HG03045 (cell line): ENCODE results near the gene OBSCN.

Experiments used
- ATAC-seq: cut with Tn5 transposase; IDR thresholded peaks from one replicate; pipeline ENCODE4 v1.9.1; 2021; ENCODE audit warnings: mild to moderate bottlenecking, moderate library complexity; ENCODE audit not compliant: unreplicated experiment

OBSCN gene, protein sequence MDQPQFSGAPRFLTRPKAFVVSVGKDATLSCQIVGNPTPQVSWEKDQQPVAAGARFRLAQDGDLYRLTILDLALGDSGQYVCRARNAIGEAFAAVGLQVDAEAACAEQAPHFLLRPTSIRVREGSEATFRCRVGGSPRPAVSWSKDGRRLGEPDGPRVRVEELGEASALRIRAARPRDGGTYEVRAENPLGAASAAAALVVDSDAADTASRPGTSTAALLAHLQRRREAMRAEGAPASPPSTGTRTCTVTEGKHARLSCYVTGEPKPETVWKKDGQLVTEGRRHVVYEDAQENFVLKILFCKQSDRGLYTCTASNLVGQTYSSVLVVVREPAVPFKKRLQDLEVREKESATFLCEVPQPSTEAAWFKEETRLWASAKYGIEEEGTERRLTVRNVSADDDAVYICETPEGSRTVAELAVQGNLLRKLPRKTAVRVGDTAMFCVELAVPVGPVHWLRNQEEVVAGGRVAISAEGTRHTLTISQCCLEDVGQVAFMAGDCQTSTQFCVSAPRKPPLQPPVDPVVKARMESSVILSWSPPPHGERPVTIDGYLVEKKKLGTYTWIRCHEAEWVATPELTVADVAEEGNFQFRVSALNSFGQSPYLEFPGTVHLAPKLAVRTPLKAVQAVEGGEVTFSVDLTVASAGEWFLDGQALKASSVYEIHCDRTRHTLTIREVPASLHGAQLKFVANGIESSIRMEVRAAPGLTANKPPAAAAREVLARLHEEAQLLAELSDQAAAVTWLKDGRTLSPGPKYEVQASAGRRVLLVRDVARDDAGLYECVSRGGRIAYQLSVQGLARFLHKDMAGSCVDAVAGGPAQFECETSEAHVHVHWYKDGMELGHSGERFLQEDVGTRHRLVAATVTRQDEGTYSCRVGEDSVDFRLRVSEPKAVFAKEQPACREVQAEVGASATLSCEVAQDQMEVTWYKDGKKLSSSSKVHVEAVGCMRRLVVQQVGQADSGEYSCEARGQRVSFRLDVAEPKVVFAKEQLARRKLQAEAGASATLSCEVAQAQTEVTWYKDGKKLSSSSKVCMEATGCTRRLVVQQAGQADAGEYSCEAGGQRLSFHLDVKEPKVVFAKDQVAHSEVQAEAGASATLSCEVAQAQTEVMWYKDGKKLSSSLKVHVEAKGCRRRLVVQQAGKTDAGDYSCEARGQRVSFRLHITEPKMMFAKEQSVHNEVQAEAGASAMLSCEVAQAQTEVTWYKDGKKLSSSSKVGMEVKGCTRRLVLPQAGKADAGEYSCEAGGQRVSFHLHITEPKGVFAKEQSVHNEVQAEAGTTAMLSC (N-terminal part only)

GRCh38 chr1:228207851-228208821 is at the start of gene OBSCN:
Gene OBSCN (plus strand): TSS chr1:228208044. CDS start chr1:228211784, 3,740 bp downstream.
- ATAC-seq, result no peak

DNA sequence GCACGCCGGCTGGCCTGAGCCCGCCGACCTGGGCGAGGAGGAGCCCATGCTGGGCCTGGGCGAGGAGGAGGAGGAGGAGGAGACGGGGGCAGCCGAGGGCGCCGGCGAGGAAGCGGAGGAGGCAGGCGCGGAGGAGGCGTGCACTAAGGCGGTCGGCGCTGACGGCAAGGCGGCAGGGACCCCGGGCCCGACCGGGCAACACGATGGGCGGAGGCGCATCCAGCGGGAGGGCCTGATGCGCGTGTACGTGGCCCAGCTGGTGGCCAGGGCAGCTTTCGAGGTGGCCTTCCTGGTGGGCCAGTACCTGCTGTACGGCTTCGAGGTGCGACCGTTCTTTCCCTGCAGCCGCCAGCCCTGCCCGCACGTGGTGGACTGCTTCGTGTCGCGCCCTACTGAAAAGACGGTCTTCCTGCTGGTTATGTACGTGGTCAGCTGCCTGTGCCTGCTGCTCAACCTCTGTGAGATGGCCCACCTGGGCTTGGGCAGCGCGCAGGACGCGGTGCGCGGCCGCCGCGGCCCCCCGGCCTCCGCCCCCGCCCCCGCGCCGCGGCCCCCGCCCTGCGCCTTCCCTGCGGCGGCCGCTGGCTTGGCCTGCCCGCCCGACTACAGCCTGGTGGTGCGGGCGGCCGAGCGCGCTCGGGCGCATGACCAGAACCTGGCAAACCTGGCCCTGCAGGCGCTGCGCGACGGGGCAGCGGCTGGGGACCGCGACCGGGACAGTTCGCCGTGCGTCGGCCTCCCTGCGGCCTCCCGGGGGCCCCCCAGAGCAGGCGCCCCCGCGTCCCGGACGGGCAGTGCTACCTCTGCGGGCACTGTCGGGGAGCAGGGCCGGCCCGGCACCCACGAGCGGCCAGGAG is 49.5 kb upstream of the OBSCN start:
- no peak for ATAC-seq

DNA sequence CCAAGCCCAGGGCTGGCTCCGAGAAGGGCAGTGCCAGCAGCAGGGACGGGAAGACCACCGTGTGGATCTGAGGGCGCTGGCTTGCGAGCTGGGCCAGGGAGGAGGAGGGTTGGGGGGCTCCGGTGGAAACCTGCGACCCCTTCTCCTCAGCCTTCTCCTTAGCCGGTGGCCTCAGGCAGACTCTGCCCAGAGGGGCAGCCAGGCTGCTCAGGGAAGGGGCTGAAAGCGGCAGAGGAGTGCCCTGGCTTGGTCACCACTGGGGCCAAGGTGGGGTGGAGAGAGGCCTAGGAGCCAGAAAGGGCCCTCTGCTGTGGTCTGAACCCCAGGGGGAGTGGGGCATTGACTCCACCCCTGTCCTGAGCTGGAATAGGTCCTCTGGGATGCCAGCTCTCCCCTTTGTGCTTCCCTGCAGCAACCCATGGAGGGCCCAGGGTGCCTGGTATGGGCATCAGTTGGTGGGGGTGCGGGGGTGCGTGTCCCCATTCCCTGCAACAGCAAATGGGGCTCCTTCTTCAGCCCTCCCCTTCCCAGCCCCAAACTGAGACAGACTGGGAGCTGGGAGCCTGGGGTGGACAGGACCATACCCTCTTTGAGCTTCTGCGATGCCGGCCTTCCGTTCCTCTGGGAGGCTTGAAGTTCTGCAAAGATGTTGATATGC is 48.7 kb upstream of the OBSCN start:
- no peak for ATAC-seq

GRCh38 chr1:228160201-228160761 is 47.6 kb upstream of the OBSCN start:
- no peak for ATAC-seq

GRCh38 chr1:228161362-228161761 is 46.5 kb upstream of the OBSCN start:
- no peak for ATAC-seq

GRCh38 chr1:228161866-228162265 is 46.0 kb upstream of the OBSCN start:
- ATAC-seq, result no peak

DNA sequence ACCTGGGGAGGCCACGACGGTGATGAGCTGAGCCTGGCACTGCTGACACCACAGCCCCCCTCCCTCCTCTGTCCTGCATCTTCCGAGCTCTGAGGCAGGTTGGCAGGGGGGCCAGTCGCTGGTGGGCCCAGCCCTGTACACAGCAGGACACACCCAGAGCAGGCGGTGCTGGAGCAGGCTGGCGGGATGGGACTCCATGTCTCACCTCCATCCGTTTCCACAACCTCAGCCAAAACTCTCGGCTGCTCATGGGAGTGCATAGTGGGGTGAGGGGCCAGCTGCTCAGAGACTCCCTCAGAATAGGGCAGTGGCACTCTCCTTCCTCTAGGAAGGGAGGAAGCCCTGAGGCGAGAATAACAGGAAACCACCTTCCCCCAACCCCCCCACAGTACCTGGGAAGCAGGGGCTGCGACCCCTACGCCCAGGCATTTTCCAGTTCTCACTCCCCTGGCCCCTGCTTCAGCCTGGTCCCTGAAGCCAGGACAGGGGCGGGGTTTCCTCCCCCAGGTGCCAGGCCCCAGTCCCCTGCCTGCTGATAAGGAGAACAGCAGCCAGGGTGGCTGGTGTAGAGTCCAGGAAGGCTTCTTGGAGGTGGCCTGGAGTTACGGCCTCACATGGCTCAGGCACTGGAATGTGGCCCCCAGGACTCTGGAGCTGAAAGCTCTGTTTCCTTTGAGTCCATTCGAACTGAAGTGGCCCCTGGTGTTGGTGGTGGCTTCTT is 45.4 kb upstream of the OBSCN start:
- ATAC-seq, result no peak

DNA sequence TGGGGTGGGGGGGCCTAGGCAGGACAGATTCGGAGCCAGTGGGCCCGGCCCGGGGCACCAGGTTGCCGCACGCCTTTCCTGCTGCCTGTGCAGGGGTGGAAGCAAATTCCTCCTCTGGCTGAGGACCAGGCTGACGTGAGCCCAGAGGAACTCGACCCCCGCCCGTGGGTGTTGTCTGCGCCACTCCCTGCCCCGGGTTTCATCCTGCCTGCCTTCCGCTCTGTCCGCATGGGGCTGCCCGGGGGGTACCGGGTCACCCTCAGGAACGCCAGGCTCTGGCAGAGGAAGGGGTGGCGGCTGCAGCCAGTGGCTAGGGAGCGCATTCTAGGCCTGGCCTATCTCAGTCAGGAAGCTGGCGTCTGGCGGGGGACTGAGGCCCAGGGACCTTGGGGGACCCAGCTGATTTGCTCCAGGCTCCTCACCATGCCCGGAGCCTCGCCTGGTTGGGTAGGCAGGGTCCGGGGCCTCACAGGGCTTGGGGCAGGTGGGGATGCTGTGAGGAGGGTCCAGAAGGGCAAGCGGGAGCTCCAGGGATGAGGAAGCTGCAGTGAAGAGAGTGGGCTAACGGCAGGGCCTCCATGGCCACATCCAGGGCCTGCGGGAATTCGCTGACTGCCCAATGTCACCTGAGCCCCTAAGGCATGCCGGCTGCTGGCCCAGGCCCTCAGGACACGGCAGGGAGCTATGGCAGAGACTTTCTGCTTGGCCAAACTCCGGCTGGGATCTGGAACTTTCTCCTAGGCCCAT is 44.7 kb upstream of the OBSCN start:
- ATAC-seq, result no peak

DNA sequence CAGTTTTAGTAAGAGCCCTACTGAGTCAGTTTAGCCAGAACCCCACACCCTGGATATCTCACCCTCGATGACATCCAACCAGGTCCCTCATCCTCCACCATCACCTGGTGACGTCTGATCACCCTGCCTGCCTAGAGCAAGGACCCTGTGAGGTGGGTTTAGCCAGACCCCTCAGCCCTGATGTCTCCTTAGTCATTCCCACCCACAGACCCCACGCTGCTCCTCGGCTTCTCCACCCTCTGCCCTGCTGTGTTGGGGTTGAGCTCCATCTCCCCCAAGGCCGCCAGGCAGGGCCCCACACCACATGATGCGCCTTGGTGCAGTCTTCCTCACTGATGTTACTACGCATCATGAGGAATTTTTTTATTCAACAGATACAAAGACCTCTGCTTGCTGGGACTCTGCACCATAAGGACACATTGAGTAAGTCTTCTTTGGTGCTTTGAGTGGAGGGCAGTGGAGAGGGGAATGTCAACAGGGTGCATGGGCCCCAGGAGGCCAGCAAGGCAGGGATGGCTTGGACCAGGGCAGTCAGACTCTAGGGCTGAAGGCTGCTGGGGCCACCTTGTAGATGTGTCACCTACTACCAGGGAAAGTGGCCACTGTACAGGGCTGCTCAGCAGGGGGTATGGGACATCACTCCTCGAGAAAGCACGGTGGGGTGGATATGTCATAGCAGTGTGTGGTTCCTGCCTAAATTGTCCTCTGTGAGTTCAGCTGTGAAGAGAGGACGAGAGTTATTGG is 43.9 kb upstream of the OBSCN start:
- no peak for ATAC-seq

GRCh38 chr1:228164561-228165371 is 43.1 kb upstream of the OBSCN start:
- no peak for ATAC-seq

- ATAC-seq, result peak; percentile 83
Observed at GRCh38 chr1:228165372-228166169, 42.3 kb upstream of the OBSCN start, which contains the start of gene IBA57. Gene IBA57 (plus strand): TSS chr1:228165804. CDS start chr1:228165817, 13 bp downstream.

DNA sequence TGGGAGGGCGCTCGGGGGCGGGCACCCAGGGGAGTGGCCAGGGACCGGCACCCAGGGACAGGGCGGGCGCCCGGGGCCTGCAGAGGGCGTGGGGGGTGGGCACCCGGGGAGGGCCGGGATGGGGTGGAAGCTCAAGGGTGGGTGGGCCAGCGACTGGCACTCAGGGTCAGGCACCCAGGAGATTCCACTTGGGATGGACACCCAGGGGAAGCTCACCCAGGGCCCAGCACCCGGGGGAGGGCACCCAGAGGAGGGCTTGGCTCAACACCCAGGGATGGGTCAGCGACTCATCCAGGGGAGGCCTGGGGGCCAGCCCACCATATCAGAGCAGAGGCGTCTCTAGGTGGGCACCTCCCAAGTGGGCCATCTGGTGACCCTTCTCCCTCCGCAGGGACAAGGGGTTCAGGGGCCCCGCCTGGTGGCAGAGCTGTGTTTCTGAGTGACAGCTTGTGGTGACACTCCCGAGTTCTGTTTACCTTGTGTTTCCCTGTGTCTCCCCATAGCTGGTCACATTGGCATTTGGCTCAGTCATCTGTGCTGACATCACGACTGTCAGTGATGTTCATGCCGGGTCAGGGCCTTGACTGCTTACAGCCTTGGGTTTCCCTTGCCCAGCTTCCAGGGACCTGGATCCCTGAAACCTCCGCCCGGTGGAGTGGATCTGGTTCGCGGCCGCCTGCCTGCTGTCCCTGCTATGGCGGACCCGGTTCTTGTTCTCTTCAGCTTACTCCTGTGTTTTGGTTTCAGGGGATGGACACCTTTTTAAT is 41.5 kb upstream of the OBSCN start:
- peak; percentile 11 for ATAC-seq

- ATAC-seq, result no peak
Observed at GRCh38 chr1:228168563-228169270, 39.1 kb upstream of the OBSCN start.
